Ramos (cell line): ENCODE results near the gene RNASEH2A.

Experiments used
- in situ Hi-C: fragments of 300-500 bp; cut with MboI; formaldehyde crosslinking; loops from one replicate; pipeline ENCODE4 v1.14.3; 2022; ENCODE audit warnings: low sequenced_read_pairs; ENCODE audit not compliant: unreplicated experiment

The RNASEH2A gene

DNA sequence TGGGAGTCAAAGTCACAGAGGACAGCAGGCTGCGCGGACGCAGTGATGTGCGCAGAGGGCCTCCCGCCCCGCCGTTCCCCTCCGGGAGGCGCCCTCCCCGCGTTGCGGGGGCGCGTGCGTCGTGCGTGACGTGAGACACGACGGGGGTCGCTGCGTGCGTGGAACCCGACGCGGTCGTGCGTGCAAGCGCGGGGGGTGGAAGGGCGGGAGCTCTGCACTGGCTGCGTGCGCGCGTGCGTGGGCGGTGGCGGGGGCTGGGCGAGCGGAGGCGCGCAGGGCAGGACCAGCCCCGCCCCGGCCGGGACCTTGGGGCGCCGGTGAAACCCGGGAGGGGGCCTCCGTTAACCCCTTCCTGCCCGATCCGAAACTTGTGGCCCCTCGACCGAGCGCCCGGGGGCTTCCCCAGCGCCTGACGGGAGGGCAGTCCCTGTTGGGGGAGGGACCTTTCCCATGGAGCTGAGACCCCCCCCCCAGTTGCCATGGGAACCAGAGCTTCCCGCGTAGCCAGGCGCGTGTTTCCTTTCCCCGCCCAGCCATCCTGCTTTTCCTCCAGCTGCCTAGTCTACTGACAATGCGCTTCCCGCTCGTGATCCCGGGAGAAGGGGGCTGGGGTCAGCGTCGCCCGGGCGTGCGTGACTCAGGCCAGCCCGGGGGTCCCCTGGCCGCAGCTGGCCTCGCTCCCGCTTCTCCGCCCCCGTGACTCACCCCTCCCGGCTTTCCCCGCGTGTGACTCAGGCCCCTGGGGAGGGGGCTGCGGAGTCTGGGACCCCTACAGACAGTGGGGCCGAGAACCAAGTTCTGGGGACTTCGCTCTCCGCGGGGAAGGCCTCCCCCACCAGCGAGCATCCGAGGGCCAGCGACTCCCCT lies 23.7 kb upstream of the RNASEH2A start:
- in situ Hi-C loops = no loop called here

DNA sequence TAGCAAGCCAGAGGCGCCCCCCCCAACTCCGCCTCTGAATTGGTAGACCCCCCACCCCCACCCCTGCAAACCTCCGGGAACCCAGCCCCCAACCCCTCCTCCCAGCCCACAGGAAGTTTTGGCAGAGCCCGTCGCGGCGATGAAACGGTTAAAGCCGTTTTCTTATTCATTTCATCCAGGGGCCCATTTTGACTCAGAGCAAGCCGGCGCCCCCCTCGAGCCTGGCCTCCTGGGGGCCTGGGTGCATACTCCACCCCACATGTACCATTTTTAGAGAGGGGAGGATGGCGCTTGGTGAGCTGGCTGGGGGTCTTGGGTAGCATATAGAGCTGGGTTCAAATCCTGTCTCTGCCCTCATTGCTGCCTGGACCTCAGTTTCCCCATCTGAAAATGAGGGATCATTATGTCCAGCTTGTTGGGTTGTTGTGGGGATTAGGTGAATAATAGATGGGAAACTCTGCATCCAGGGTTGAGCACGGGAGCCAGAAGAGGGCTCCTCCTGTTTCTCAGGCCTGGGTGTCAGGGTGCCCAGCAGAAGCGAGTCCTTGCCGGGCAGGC lies 23.0 kb upstream of the RNASEH2A start:
- in situ Hi-C loops = no loop called here

DNA sequence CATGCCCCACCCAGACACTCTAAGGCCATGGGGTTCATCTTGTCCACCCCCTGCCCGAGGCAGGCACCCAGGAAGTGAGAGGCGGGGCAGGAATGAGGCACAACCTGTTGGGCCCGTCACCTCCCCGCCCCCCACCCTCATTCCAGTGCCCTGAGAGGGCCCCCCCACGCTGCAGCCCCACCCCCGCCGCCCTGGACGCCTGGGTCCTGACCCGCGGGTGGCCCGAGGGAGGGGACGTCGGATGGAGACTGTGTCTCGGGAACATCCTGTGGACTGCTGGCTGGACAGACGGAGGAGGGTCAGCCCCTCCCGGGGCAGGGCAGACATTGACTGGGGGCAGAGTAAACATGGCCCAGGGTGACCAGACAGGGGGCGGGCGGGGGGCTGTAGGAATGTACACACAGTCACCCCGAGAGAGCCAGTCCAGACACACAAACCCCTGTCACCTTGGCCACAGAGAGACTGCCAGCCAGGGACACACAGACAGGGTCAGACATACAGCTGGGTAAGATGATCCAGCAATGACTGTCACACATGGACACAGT lies 22.5 kb upstream of the RNASEH2A start:
- in situ Hi-C loops = no loop called here

DNA sequence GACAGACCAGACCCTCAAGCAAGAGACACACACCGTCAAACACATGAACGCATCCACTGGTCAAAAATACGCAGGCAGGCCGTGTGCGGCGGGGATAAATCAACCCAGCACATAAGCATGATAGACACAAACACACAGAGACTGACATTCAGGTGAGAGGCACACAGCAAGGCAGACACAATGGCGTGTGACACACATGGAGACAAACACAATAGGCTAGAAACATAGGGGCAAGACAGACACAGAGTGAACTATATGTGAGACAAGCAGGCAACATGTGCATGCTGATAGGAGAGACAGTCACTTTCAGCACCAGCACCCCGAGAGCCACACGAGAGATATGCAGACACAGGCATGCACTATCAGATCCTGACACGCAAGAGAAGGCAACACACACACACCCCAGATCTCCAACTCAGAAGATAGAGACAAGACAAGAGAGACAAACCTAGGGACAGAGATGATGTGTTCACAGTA lies 22.0 kb upstream of the RNASEH2A start:
- in situ Hi-C loops = no loop called here

DNA sequence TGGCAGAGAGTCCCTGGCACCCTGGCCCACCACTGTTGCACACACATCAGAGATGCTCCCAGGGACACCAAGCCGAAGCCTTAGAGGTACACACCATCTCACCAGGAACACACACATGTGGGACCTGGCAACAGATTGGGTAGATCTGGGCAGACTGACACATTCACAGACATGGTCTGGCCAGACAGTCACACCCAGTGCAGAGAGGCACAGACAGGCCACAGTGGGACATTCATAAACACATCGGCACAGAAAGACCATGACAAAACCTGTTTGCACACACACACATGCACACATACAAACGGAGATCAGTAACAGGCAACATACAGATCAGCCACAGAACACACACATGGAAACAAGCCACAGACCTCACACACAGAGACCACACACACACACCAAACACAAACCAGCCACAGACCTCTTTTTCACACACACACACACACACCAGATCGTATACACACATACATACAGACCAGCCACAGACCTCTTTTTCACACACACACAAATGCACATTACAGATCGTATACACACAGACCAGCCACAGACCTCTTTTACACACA lies 21.4 kb upstream of the RNASEH2A start:
- in situ Hi-C loops = no loop called here

DNA sequence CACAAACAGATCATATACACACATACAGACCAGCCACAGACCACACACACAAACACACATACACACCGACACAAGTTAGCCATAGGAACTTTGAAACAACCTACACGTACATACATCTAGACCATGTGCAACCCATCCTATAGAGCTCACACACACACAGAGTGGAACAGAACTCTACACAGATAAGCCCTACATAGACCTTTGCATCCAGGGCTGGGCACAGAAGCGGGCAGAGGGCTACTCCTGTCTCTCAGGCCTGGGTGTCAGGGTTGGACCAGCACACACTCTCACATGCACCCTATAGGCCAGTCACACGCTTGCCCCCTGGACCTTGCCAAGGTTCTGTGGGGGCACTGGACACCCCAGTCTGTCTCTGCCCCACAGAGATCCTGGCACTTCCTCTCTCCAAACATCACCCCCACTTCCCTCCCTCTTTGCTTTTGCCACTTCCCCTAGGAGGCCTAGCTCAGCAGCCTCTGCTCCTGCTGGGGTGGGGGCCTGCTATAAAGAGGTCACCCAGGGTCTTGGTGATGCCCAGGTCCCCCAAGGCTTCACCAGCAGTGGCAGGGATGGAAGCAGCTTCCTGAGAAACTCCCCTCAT lies 20.9 kb upstream of the RNASEH2A start:
- in situ Hi-C loops = no loop called here

DNA sequence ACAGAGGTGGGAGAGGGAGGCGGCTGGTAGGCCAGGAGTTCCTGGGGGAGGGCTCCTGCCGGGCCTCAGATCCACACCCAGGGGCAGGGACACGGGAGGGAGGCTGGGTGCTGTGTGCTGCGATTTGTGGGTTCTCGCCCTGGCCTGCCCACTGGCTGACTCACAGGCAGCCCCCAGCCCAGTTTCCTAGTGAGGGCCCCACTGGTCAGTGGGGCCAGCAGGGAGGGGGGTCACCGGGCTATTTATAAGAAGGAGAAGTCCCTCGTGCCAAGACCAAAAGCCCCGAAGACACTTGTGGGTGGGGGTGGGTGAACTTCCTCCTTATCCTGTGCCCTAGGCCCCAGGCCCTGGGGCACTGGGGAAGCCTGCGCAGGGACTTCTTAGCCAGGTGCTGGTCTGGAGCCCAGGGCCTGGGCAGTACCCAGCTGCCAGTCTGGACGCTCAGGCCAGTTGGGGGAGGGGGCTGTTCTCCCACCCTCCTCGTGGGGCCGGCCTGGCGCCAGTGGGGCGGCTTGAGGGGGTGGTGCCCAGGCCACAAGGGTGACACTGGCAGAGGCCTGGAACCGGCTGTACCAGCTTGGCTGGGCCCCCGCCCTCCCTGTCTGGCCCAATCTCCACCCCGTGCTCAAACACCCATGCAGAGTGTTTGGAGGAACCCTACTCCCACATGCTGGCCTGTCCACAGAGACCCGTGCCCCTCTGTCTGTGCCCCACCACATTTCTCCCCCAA lies 20.1 kb upstream of the RNASEH2A start:
- in situ Hi-C loops = no loop called here

DNA sequence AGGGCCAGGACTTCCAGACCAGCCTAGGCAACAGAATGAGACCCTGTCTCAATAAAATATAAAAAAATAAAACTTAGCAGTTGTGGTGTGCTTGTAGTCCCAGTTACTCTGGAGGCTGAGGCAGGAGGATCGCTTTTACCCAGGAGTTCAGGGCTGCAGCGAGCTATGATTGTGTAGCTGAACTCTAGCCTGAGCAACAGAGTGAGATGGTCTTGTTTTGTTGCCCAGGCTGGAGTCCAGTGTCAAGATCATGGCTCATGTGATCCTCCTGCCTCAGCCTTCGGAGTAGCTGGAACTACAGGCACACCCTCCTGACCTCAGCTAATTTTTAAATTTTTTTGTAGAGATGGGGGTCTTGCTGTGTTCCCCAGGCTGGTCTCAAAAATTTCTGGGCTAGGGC lies 19.4 kb upstream of the RNASEH2A start:
- in situ Hi-C loops = no loop called here

DNA sequence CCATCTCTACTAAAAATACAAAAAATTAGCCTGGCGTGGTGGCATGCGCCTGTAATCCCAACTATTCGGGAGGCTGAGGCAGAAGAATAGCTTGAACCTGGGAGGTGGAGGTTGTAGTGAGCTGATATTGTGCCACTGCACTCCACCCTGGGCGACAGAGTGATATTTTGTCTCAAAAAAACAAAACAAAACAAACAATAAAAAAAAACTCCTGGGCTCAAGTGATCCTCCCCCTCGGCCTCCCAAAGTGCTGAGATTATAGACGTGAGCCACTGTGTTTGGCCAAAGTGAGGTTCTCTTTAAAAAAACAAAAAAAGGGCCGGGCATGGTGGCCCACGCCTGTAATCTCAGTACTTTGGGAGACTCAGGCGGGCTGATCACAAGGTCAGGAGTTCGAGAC lies 18.9 kb upstream of the RNASEH2A start:
- in situ Hi-C loops = no loop called here

DNA sequence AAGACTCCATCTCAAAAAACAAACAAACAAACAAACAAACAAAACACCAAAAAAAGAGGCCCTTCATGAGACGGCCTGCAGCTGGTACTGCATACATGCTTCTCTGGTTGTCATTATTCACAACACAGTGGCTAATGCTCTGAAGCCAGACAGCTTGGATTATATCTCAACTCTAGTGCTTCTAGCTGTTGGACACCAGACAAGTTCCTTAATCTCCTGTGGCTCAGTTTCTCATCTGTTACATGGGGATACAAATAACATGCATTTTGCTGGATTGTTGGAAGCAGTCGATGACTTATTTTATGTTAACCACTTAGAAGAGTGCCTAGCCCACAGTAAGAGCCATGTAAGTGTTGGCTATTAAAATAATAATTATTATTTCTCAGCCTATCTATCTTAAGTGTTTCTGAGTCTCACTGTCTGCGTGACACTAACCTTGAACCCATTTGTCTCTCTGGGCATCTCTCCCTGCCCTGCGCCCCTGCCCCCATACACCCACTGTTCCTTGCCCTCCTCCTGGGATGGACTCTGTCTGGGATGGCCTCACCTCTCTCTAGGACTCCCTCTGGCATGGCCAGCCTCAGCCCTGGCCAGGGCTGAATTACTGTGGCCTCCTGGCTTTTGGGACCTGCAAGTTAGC lies 18.2 kb upstream of the RNASEH2A start:
- in situ Hi-C loops = no loop called here

DNA sequence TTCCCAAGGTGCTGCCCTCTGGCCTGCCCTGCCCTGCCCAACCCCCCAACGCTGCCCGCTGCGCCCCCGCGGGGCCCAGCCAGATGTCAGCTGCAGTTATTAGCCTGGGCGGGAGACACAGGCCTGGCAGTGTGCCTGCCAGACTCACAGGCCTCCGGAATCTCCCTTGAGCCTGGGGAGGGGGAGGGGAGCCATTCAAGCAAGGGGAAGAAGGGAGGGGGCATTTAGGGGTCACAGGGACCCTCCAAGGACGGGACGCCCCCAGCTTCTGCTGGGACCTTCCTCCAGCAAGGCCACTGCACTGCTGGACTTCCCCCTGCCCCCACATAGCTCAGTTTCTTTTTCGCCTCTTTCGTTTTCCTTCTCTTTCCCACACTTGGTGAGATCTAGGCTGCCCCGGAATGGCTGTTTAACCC lies 17.7 kb upstream of the RNASEH2A start:
- in situ Hi-C loops = no loop called here

DNA sequence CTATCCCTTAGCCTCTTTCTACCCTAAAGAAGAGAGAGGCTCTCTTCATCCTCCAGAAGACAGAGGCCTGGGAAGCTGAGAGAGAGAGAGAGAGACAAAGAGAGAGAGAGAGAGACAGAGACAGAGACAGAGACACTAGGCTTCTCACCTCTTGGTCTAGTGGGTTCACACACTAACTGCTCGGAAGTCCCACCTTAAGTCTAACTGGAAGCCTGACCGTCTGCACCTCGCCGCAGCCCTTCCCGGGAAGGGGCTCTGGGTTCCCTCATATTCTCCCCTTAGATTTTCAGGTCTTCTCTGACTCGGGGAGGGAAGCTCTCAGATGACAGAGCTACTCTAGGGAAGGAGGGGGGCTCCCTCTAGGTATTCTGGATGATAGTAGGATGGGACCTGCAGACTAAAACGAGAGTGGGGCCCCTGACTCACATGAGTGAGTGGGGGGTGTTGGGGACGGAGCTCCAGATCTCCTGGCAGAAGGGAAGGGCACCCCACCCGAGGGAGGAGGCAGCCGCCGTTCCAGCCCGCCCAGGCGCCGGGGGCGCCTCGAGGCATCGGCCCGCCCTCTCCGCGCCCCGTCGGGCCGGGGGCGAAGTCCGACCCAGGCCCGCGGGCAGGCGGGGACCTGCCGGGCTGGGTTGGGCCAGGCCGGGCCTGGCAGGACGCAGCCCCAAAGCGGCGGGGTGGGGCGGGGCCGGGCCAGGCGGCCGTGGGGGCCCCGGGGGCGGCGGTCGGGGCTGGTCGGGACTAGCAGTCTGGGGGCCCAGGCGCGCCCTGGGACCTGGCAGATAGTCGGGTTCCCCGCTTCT lies 17.1 kb upstream of the RNASEH2A start:
- in situ Hi-C loops = no loop called here

DNA sequence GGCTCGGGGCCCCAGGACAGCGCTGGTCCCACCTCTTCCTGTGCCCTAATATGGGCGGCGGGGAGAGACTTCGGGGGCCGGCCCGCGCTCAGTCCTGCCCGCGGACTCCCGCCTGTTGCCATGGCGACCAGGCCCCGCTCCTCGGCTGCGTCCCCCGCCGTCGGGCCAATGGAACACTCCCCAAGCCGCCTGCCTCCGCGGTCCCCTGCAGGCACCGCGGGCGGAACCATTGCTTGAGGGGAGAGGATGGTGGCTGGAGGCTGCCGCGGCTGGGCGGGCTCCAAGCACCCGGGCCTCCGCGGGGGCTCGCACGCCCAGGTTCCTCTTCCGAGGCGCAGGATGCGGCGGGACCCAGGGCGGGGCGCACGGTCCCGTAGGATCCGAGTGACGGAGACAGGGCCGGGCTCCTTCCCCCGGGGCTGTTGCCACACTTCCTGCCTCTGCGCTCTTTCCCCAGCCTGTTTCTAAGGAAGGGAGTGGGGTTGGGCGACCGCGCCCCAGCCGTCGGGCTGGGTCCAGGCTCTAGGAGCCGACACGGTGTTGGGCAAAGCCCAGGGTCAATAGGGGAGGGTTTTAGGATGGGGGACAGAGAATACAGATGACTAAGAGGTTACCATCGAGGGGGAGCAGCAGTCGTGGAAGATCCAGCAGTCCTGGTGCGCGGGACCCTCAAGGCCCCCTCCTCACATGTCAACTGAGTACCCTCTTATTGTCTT lies 16.3 kb upstream of the RNASEH2A start:
- in situ Hi-C loops = no loop called here

DNA sequence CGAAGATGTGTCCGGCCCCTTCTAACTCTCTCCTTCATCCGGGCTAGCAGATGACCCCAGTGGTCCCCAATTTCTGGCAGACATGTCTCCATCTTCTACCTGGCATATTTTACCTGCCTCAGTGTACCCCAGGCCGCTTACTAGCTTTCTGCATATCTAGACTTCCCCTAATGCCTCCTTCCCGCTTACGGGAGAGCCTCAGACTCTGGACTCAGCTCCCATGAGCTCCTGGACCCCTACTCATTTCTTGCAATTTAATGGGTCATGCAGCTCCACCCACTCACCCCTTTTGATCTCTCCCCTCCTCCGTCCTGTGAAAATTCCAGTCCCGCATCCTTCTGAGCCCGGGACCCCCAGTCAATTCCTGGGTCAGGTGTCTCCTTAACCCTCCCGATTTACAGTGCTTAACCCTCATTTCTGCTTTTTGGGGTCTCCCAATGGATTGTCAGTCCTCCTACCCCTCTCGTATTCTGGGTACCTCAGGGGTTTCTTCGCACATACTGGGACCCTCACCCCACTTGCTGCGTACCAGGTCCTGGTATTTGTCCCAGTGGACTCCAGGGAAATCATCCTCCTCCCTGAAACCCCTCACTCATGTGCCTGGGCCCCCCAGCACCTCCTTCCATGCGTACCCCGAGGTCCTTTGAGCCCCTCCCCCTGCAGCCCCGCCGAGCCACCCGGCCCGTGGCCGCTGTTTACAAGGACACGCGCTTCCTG lies 15.6 kb upstream of the RNASEH2A start:
- in situ Hi-C loops = no loop called here

DNA sequence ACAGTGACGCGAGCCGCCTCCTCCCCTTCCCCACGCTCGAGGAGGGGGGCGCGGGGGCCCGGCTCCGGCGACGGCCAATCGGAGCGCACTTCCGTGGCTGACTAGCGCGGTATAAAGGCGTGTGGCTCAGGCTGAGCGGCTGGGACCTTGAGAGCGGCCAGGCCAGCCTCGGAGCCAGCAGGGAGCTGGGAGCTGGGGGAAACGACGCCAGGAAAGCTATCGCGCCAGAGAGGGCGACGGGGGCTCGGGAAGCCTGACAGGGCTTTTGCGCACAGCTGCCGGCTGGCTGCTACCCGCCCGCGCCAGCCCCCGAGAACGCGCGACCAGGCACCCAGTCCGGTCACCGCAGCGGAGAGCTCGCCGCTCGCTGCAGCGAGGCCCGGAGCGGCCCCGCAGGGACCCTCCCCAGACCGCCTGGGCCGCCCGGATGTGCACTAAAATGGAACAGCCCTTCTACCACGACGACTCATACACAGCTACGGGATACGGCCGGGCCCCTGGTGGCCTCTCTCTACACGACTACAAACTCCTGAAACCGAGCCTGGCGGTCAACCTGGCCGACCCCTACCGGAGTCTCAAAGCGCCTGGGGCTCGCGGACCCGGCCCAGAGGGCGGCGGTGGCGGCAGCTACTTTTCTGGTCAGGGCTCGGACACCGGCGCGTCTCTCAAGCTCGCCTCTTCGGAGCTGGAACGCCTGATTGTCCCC lies 14.9 kb upstream of the RNASEH2A start, which contains the start of gene JUNB:
Gene JUNB, plus strand, starts transcription at position 142 of the 706 bp plus-strand sequence. Its CDS starts 286 bp downstream, at position 428.
- in situ Hi-C loops = no loop called here

DNA sequence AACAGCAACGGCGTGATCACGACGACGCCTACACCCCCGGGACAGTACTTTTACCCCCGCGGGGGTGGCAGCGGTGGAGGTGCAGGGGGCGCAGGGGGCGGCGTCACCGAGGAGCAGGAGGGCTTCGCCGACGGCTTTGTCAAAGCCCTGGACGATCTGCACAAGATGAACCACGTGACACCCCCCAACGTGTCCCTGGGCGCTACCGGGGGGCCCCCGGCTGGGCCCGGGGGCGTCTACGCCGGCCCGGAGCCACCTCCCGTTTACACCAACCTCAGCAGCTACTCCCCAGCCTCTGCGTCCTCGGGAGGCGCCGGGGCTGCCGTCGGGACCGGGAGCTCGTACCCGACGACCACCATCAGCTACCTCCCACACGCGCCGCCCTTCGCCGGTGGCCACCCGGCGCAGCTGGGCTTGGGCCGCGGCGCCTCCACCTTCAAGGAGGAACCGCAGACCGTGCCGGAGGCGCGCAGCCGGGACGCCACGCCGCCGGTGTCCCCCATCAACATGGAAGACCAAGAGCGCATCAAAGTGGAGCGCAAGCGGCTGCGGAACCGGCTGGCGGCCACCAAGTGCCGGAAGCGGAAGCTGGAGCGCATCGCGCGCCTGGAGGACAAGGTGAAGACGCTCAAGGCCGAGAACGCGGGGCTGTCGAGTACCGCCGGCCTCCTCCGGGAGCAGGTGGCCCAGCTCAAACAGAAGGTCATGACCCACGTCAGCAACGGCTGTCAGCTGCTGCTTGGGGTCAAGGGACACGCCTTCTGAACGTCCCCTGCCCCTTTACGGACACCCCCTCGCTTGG lies 14.1 kb upstream of the RNASEH2A start:
- in situ Hi-C loops = no loop called here
